Measurements from ENCODE around the gene ACOT8. TPM values are rescaled to one million over a fixed set of nuclear protein-coding genes. Genes with fewer than 3 reads are reported as not detected.

The ACOT8 gene
- total RNA-seq, 1 donor from 2014 or later, result 13.4 TPM

DNA sequence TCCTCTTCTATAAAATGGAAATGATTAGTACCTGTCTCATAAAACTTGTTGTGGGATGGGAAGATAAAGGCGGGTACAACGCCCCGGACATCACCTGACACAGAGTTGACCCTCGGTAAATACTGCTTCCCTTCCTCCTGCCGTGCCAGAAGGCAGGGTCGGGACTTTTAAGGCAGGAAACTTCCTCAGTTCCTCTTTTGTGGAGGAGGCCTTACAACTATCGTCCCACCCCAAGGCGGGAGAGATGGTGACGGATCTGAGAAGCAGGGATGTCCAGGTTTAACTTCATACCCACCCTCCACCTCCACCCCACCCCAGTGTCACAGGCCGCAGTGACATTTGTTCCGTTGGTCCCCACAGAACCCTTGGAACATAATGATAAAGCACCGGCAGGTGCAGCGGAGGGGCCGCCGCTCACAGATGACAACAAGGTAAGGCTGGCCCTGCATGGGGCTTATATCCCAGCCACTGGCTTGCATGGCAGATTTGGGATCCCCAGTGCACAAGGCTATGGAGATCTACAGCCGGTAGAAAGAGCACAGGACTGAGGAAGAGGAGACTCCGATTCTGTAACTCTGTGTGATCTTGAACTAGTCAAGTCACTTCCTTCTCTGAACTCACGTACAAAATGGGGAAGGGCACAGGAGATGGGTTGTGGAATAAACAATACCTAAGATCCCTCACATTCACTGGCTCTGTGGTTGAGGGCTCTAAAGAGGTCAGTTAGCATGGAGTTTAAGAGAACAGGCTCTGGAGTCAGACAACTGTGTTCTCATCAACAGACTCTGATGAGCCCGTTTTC, 64.7 kb downstream of the ACOT8 start:
- Histone ChIP-seq H3K9me3 (ENCODE audit: low read depth) (no peaks in the 10 kb centered on the region), H2AFZ (replicated peaks) (peak overlapping the region; percentile 58), H3K79me2 (ENCODE audit: low read depth) (peaks cover 14% of the 10 kb centered on the region), H3K9ac (peak overlapping the region; percentile 82), H3K36me3 (peaks cover 2% of the 10 kb centered on the region), H3K4me1 (peaks cover 7% of the 10 kb centered on the region), H3K4me3 (peak overlapping the region; percentile 87), H4K20me1 (ENCODE audit: low read depth) (peaks cover 7% of the 10 kb centered on the region), H3F3A (ENCODE audit: low read depth) (no peaks in the 10 kb centered on the region), H3K27ac (no peak overlapping the region), H3K4me2 (peak overlapping the region; percentile 89), H3K27me3 (no peaks in the 10 kb centered on the region)
- DNase-seq (ENCODE audit: low spot score), result no peak
- Mint-ChIP-seq H3K4me1 (peaks cover 9% of the 10 kb centered on the region), H3K27ac (peak overlapping the region; percentile 37), H3K36me3 (peaks cover 12% of the 10 kb centered on the region), H3K27me3 (ENCODE audit: insufficient read depth, low read depth) (peaks cover 2% of the 10 kb centered on the region), H3K9me3 (no peaks in the 10 kb centered on the region), H3K4me3 (peak overlapping the region; percentile 98)
- TF ChIP-seq, protein P1, sequence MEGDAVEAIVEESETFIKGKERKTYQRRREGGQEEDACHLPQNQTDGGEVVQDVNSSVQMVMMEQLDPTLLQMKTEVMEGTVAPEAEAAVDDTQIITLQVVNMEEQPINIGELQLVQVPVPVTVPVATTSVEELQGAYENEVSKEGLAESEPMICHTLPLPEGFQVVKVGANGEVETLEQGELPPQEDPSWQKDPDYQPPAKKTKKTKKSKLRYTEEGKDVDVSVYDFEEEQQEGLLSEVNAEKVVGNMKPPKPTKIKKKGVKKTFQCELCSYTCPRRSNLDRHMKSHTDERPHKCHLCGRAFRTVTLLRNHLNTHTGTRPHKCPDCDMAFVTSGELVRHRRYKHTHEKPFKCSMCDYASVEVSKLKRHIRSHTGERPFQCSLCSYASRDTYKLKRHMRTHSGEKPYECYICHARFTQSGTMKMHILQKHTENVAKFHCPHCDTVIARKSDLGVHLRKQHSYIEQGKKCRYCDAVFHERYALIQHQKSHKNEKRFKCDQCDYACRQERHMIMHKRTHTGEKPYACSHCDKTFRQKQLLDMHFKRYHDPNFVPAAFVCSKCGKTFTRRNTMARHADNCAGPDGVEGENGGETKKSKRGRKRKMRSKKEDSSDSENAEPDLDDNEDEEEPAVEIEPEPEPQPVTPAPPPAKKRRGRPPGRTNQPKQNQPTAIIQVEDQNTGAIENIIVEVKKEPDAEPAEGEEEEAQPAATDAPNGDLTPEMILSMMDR (IDR thresholded peaks at IDR 0.05), result no peak
- TF ChIP-seq EZH2phosphoT487 (IDR thresholded peaks at IDR 0.05) (no peak), EZH2 (IDR thresholded peaks at IDR 0.05) (no peak)

Other genes starting within 250 kb of the ACOT8 start
- gene WFDC10A, start 227.7 kb downstream of the ACOT8 start, total RNA-seq (ENCODE audit: low replicate concordance), result not detected in 2 replicates
- gene WFDC9, start 226.1 kb downstream of the ACOT8 start, total RNA-seq (ENCODE audit: low replicate concordance), result not detected in 2 replicates
- gene WFDC11, start 187.2 kb downstream of the ACOT8 start, total RNA-seq (ENCODE audit: low replicate concordance), result not detected in 2 replicates
- gene WFDC13, start 155.4 kb downstream of the ACOT8 start, total RNA-seq (ENCODE audit: low replicate concordance), result not detected in 2 replicates
- gene WFDC10B, start 152.4 kb downstream of the ACOT8 start, total RNA-seq (ENCODE audit: low replicate concordance), result not detected in 2 replicates
- not detected in 2 replicates for gene SPINT4, start 135.0 kb downstream of the ACOT8 start, total RNA-seq (ENCODE audit: low replicate concordance)
- gene WFDC3, start 65.5 kb downstream of the ACOT8 start, total RNA-seq (ENCODE audit: low replicate concordance), result not detected in 2 replicates
- gene DNTTIP1, start 65.4 kb downstream of the ACOT8 start, total RNA-seq (ENCODE audit: low replicate concordance), result 23.8 and 26.3 TPM in 2 replicates
- 325 and 442 TPM in 2 replicates for gene UBE2C, start 44.7 kb downstream of the ACOT8 start, total RNA-seq (ENCODE audit: low replicate concordance)
- 0.81 TPM in 1 of 2 replicates, not detected in the other for gene TNNC2, start 30.1 kb downstream of the ACOT8 start, total RNA-seq (ENCODE audit: low replicate concordance)
- 12.2 and 18.9 TPM in 2 replicates for gene SNX21, start 23.6 kb downstream of the ACOT8 start, total RNA-seq (ENCODE audit: low replicate concordance)
- gene ZSWIM3, start 222 bp upstream of the ACOT8 start, total RNA-seq (ENCODE audit: low replicate concordance), result 3.7 and 5.4 TPM in 2 replicates
- 10.7 and 16.6 TPM in 2 replicates for gene ZSWIM1, start 23.8 kb upstream of the ACOT8 start, total RNA-seq (ENCODE audit: low replicate concordance)
- 0.43 and 0.54 TPM in 2 replicates for gene SPATA25, start 30.2 kb upstream of the ACOT8 start, total RNA-seq (ENCODE audit: low replicate concordance)
- gene NEURL2, start 33.8 kb upstream of the ACOT8 start, total RNA-seq (ENCODE audit: low replicate concordance), result 0.24 and 1.2 TPM in 2 replicates
- 15.1 and 30.9 TPM in 2 replicates for gene CTSA, start 33.9 kb upstream of the ACOT8 start, total RNA-seq (ENCODE audit: low replicate concordance)
- 22.3 and 54.4 TPM in 2 replicates for gene PLTP, start 54.8 kb upstream of the ACOT8 start, total RNA-seq (ENCODE audit: low replicate concordance)
- gene PCIF1, start 77.3 kb upstream of the ACOT8 start, total RNA-seq (ENCODE audit: low replicate concordance), result 9.5 and 24.5 TPM in 2 replicates
- 7.2 and 17.4 TPM in 2 replicates for gene ZNF335, start 114.8 kb upstream of the ACOT8 start, total RNA-seq (ENCODE audit: low replicate concordance)
- 0.15 TPM in 1 of 2 replicates, not detected in the other for gene MMP9, start 151.5 kb upstream of the ACOT8 start, total RNA-seq (ENCODE audit: low replicate concordance)
- 0.37 and 0.77 TPM in 2 replicates for gene SLC12A5, start 171.8 kb upstream of the ACOT8 start, total RNA-seq (ENCODE audit: low replicate concordance)
- gene NCOA5, start 232.6 kb upstream of the ACOT8 start, total RNA-seq (ENCODE audit: low replicate concordance), result 10.3 and 18.4 TPM in 2 replicates

All from neural progenitor cell (in vitro differentiated cells).